ENCODE results near the gene SPRR2E.
"Not testable (repeated sequence)": the region's sequence is repeated elsewhere in the genome, so short reads cannot be mapped to it uniquely, and the experiment has no call there.

SPRR2E gene

GRCh38 chr1:153094426-153094825, at the start of gene SPRR2E:
Gene SPRR2E (minus strand): TSS chr1:153094526. CDS start chr1:153093751, 775 bp downstream.
- DNase-seq (ENCODE audit: low read depth), result no peak

- DNase-seq (ENCODE audit: low read depth), result no peak
Measured at GRCh38 chr1:153141377-153141776, 47.1 kb upstream of the SPRR2E start.

- no peak for DNase-seq (ENCODE audit: low read depth)
Measured at GRCh38 chr1:153140484-153140883, 46.2 kb upstream of the SPRR2E start.

DNA sequence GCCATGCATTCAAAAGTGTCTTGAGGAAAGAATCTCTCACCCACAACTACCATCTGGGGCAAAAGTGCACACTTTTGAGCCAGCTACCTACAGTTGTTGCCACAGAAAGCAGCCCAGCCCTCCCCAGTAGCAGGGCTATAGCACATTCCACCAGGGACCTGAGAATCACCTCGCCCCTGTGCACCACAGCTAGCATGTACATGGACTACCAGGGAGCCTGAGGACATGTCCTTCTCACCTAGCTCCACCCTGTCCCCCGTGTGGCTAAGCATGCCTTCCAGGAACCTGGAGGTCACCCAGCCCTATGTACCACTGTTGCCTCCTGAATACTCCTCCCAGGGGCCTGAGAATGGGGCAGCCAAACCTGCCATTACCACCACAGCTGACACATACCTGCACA, 39.4 kb upstream of the SPRR2E start:
- no peak for DNase-seq (ENCODE audit: low read depth)

- DNase-seq (ENCODE audit: low read depth), result no peak
Measured at GRCh38 chr1:153133267-153133666, 38.9 kb upstream of the SPRR2E start.

DNA sequence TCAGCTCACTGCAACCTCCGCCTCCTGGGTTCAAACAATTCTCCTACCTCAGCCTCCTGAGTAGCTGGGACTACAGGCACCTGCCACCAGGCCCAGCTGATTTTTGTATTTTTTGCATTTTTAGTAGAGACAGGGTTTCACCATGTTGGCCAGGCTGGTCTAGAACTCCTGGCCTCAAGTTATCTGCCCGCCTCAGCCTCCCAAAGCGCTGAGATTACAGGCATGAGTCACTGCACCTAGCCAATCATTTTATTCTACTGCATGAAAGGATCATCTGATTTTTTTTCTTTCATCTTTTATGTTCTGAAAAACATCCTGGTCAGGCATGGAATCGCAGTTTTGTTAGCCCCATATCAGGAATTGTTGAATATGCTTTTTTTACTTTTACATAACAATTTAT, 34.4 kb upstream of the SPRR2E start:
- DNase-seq (ENCODE audit: low read depth), result not testable (repeated sequence)

DNA sequence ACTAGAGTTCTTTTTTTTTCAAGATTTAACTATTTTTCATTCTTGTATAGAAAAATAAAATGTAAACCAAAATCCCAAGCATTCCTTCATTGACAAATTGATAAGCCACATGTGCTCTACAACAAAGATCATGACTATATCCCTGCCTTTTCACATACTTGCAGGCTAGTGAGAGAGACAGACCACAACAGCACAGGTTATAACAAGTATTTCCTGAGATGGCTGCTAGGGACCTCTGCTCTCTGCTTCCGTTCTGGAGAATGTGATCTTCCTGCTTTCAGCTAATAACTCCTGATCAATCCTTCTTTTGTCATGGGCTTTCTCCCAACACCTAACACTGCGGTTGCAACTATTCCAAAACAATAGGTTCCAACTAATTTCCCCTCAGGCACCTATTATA, 33.0 kb upstream of the SPRR2E start:
- DNase-seq (ENCODE audit: low read depth), result no peak

GRCh38 chr1:153125536-153125935, 31.2 kb upstream of the SPRR2E start:
- no peak for DNase-seq (ENCODE audit: low read depth)

GRCh38 chr1:153123793-153124192, 29.5 kb upstream of the SPRR2E start:
- DNase-seq (ENCODE audit: low read depth), result not testable (repeated sequence)

DNA sequence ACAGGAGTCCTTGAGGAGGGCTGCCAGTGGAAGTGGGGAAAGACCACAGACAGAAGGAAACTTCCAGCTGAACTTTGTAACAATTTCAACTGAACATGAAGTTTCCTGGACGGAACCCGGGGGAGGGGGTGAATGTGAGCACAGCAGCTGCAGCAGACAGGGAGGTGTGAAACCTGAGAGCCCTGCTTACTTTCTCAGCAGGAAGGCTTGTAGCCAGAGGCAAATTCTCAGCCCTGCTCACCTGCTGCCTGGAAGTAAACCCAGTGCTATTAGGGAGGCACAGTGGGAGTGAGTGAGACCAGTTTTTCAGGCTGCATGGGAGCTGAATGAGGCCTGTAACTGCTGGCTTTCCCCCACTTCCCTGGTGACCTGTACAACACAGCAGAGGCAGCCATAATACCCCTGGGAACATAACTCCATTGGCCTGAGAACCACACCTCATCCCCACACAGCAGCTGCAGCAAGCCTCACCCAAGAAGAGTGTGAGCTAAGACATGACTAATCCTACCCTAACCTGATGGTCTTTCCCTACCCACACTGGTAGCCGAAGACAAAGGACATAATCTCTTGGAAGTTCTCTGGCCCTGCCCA, 28.6 kb upstream of the SPRR2E start:
- DNase-seq (ENCODE audit: low read depth), result no peak

- no peak for DNase-seq (ENCODE audit: low read depth)
Measured at GRCh38 chr1:153120945-153121344, 26.6 kb upstream of the SPRR2E start.

GRCh38 chr1:153119491-153119971, 25.2 kb upstream of the SPRR2E start:
- DNase-seq (ENCODE audit: low read depth), result no peak

DNA sequence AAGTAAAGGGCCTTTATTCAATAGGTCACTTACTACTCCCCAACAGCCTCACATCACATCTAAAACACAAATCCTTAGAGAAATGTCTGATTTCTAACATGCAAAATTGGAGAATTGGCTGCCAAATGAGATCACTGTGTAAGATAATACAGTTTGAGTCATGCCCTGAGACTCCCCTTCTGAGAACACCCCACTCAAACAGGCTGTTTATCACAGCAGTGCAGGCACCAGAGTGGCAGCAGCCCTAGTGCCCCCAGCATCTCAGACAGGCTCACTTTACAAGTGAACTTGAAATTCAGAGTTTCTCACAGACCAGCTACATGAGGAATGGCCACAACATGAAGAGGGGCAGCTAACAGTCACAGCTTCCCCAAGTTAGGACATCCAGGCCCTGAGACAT, 20.9 kb upstream of the SPRR2E start:
- DNase-seq (ENCODE audit: low read depth), result not testable (repeated sequence)

GRCh38 chr1:153113416-153113815, 19.1 kb upstream of the SPRR2E start, which contains the start of gene SPRR2F:
Gene SPRR2F (minus strand): TSS chr1:153113516. CDS start chr1:153112733, 783 bp downstream.
- no peak for DNase-seq (ENCODE audit: low read depth)

DNA sequence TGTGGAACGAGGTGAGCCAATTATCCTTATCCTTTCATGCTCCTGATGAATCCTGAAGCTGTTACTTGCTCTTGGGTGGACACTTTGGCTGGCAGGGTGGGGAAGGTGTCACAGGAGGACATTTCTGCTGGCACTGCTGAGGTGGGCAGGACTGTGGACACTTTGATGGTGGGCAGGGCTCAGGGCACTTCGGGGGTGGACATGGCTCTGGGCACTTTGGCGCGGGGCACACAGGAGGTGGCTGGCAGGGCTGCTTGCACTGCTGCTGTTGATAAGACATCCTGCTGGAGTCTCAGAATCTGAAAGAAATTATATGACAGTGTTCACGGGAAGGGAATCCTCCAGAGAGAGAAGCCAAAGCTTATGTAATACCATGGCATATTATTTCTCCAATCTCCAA, 18.1 kb upstream of the SPRR2E start:
- DNase-seq (ENCODE audit: low read depth), result not testable (repeated sequence)

- no peak for DNase-seq (ENCODE audit: low read depth)
Measured at GRCh38 chr1:153100245-153100644, 5.9 kb upstream of the SPRR2E start.

DNA sequence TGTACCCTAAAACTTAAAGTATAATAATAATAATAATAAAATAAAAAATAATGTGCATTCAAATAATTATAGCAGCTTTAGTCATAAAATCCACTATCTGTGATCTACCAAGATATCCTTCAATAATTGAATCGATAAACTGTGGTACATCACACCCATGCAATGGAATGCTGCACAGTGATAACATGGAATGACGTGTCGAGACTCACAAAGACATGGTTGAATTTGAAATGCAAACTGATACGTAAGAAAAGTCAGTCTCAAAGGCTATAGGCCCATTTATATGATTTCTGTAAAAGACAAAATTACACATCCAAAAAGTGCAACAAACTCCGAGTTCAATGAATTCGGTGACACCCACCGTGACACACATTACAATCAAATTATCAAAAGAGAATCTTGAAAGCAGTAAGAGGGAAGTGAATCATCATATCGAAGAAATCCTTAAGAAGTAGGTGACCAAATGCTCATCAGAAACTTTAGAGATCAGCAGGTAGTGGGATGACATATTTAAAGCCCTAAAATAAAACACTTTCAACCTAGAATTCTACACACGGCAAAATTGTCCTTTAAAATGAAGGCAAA, 5.2 kb upstream of the SPRR2E start:
- DNase-seq (ENCODE audit: low read depth), result no peak

DNA sequence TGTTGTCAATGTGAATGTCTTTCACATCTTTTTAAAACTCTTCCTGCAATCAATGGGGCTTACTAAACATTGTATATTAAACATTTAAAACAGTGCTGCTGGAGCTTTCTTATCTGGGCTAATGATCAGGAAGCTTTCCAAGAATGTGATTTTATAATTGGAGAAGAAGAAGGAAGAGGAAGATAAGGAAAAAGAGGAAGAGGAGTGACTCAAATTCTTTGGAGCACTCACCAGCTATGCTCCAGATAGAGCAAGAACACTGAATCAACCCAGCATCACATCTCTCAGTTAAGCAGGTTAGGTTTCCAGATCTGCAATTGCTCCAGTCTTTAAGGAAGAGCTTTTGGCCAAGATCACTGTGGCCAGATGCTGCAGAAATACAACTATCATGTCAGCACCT, 1.4 kb upstream of the SPRR2E start:
- no peak for DNase-seq (ENCODE audit: low read depth)

- DNase-seq (ENCODE audit: low read depth), result no peak
Measured at GRCh38 chr1:153087652-153088051, 6.7 kb downstream of the SPRR2E start.

DNA sequence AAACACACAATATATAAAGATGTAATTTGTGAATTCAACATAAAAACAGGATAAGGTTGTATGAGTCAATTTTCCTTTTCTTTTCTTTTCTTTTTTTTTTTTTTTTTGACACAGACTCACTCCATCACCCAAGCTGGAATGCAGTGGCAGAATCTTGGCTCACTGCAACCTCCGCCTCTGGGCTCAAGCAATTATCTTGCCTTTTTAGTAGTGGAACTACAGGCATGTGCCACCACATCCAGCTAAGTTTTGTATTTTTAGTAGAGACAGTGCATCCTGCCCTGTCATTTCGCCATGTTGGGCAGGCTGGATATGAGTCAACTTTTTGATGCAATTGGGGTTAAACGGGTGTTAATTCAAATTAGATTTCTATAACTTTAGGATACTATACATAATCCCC, 12.6 kb downstream of the SPRR2E start:
- no peak for DNase-seq (ENCODE audit: low read depth)

DNA sequence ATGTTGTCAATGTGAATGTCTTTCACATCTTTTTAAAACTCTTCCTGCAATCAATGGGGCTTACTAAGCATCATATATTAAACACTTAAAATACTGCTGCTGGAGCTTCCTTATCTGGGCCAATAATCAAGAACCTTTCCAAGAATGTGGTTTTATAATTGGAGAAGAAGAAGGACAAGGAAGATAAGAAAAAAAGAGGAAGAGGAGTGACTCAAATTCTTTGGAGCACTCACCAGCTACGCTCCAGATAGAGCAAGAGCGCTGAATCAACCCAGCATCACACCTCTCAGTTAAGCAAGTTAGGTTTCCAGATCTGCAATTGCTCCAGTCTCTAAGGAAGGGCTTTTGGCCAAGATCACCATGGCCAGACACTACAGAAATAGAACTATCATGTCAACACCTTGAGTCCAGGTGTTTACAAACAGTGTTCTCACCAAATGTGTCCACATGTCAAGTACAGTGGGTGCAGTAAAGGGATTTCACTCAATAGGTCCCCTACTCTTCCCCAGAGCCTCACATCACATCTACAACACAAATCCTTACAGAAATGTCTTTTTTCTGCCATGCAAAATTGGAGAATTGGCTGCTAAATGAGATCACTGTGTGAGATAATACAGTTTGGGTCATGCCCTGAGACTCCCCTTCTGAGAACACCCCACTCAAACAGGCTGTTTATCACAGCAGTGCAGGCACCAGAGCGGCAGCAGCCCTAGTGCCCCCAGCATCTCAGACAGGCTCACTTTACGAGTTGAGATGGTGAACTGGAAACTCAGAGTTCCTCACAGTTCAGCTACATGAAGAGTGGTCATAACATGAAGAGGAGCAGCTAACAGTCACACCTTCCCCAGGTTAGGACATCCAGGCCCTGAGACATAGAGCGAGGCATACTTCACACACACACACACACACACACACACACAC, 21.3 kb downstream of the SPRR2E start:
- DNase-seq (ENCODE audit: low read depth), result no peak

- DNase-seq (ENCODE audit: low read depth), result no peak
Measured at GRCh38 chr1:153071511-153071910, 22.8 kb downstream of the SPRR2E start, which contains the start of gene SPRR2B. Gene SPRR2B (minus strand): TSS chr1:153071611. CDS start chr1:153070839, 772 bp downstream.

GRCh38 chr1:153070243-153070642, 24.1 kb downstream of the SPRR2E start:
- DNase-seq (ENCODE audit: low read depth), result no peak
